Body of pancreas (tissue), 4 donors: Measurements from ENCODE around the gene CHN2. TPM values are rescaled to one million over a fixed set of nuclear protein-coding genes. Genes with fewer than 3 reads are reported as not detected.

ENCODE experiments used
- ATAC-seq: fragments of 150-250 bp; one replicate; pipeline ENCODE4 v1.9.1; 2016
- DNase-seq, 4 donors: peaks; one replicate each; pipeline ENCODE4 v3.0.0-alpha.2; 2019
- H3K27ac ChIP-seq, 4 donors: fragments of 200-600 bp; sonication (generic); 1 replicate in 3 of 4; 2 replicates in 1 of 4; pipeline versions ENCODE4 v1.5.1 to v1.6.1; 2016 to 2019; ENCODE audit warnings: mild to moderate bottlenecking in 1 of 4, mixed read lengths in 1 of 4, moderate library complexity in 1 of 4
- H3K27me3 ChIP-seq, 2 donors: fragments of 200-600 bp; sonication (generic); one replicate each; pipeline ENCODE4 v1.6.0; 2016; ENCODE audit warnings: mild to moderate bottlenecking in 1 of 2
- H3K36me3 ChIP-seq, 2 donors: fragments of 200-600 bp; sonication (generic); replicated peaks in 1 of 2; 2 replicates each; pipeline ENCODE4 v1.5.1; 2016; ENCODE audit warnings: low read depth in 2 of 2; ENCODE audit not compliant: insufficient read depth in 1 of 2
- H3K4me1 ChIP-seq: fragments of 200-600 bp; sonication (generic); one replicate; pipeline ENCODE4 v1.6.0; 2016
- H3K4me3 ChIP-seq, 2 donors: fragments of 200-600 bp; sonication (generic); 1 replicate in 1 of 2; 2 replicates in 1 of 2; pipeline ENCODE4 v1.5.1; 2016 to 2019
- H3K9me3 ChIP-seq, 3 donors: fragments of 200-600 bp; sonication (generic); 1 replicate in 2 of 3; 2 replicates in 1 of 3; pipeline ENCODE4 v1.5.1; 2016
- CTCF ChIP-seq, 7 experiments: fragments of 450-650 bp in 4 of 7; fragments of 200-600 bp in 3 of 7; sonication (generic) in 3 of 7; IDR thresholded peaks; one replicate each; pipeline ENCODE4 v1.5.1; 2016 to 2019; ENCODE audit warnings: antibody characterized with exemption in 7 of 7
- POLR2A ChIP-seq, 3 donors: fragments of 450-650 bp; IDR thresholded peaks; one replicate each; pipeline ENCODE4 v1.6.1; 2016; ENCODE audit warnings: antibody characterized with exemption in 3 of 3, mild to moderate bottlenecking in 2 of 3
- WGBS, 2 donors: methylation state at CpG; one replicate each; pipeline ENCODE4 v1.1.5; 2017; 5-methylcytosine and 5-hydroxymethylcytosine counted together
- intact Hi-C: fragments of 100-400 bp; cut with DNase I; formaldehyde crosslinking; loops from one replicate; pipeline ENCODE4 v1.15.1; 2023
- total RNA-seq, 2 donors: library from RNA; depleted of rRNA; stranded (reverse); fragments of >200 nt; gene quantifications; one replicate each; pipeline ENCODE4 v1.1.0, GENCODE V29; 2016

The CHN2 gene
- total RNA-seq, 2 donors from 2014 or later, result 55.7 to 58.6 TPM

GRCh38 chr7:29265208-29265923, 70.8 kb downstream of the CHN2 start:
- DNase-seq (peak in 3 of 4 donors; percentile 32 to 41 (median 39)), ATAC-seq (no peak)
- Histone ChIP-seq H3K27ac (peak overlapping the region in 3 of 4 donors; percentile 4 to 29 (median 6)), H3K36me3 (no peaks in the 10 kb centered on the region), H3K9me3 (no peaks in the 10 kb centered on the region), H3K4me1 (peaks cover 44% of the 10 kb centered on the region), H3K4me3 (no peak overlapping the region), H3K27me3 (no peaks in the 10 kb centered on the region)
- 65 to 86% methylated on average over 6 of the region's 6 CpGs for WGBS, 2 donors
- intact Hi-C loops, result no loop called here
- TF ChIP-seq CTCF (IDR thresholded peaks at IDR 0.05), result no peak
- no peak for TF ChIP-seq POLR2A (IDR thresholded peaks at IDR 0.05)

GRCh38 chr7:29269935-29270334, 75.4 kb downstream of the CHN2 start:
- Histone ChIP-seq H3K9me3 (no peaks in the 10 kb centered on the region), H3K27ac (peak overlapping the region; percentile 7 to 82 (median 33)), H3K4me1 (peaks cover 78% of the 10 kb centered on the region), H3K4me3 (no peak overlapping the region), H3K36me3 (no peaks in the 10 kb centered on the region), H3K27me3 (no peaks in the 10 kb centered on the region)
- WGBS, 2 donors, result 18 to 21% methylated on average over 1 of the region's 1 CpG
- intact Hi-C loops, result no loop called here
- TF ChIP-seq CTCF (IDR thresholded peaks at IDR 0.05), result no peak
- no peak for TF ChIP-seq POLR2A (IDR thresholded peaks at IDR 0.05)
- ATAC-seq, result no peak
- no peak for DNase-seq

- ATAC-seq, result peak; percentile 68
These were observed 76.2 kb downstream of the CHN2 start for GRCh38 chr7:29270594-29271318.

GRCh38 chr7:29271319-29271658, 76.7 kb downstream of the CHN2 start:
- H3K4me1 ChIP-seq, result peaks cover 85% of the 10 kb centered on the region
- WGBS, 2 donors, result 7 to 12% methylated on average over 4 of the region's 4 CpGs
- intact Hi-C loops, result no loop called here
- no peak overlapping the region for H3K4me3 ChIP-seq
- H3K36me3 ChIP-seq, result no peaks in the 10 kb centered on the region
- H3K9me3 ChIP-seq, result no peaks in the 10 kb centered on the region
- peak overlapping the region; percentile 32 to 82 (median 68) for H3K27ac ChIP-seq
- ATAC-seq (no peak), DNase-seq (no peak)
- TF ChIP-seq CTCF (IDR thresholded peaks at IDR 0.05) (no peak), POLR2A (IDR thresholded peaks at IDR 0.05) (no peak)
- no peaks in the 10 kb centered on the region for H3K27me3 ChIP-seq

More at GRCh38 chr7:29270594-29271318, 76.2 kb downstream of the CHN2 start:
- intact Hi-C loops, result no loop called here
- Histone ChIP-seq H3K27me3 (no peaks in the 10 kb centered on the region), H3K4me1 (peaks cover 80% of the 10 kb centered on the region), H3K9me3 (no peaks in the 10 kb centered on the region), H3K4me3 (no peak overlapping the region), H3K27ac (peak overlapping the region; percentile 32 to 82 (median 68)), H3K36me3 (no peaks in the 10 kb centered on the region)
- TF ChIP-seq CTCF (IDR thresholded peaks at IDR 0.05) (no peak), POLR2A (IDR thresholded peaks at IDR 0.05) (no peak)
- WGBS, 2 donors, result 4 to 9% methylated on average over 4 of the region's 4 CpGs
- no peak for DNase-seq
